ENCODE results near the gene CD200R1. TPM values are rescaled to one million over a fixed set of nuclear protein-coding genes. Genes with fewer than 3 reads are reported as not detected.
"Not testable (repeated sequence)": the region's sequence is repeated elsewhere in the genome, so short reads cannot be mapped to it uniquely, and the experiment has no call there.

CD200R1 gene
- total RNA-seq, 1 experiment from 2014 or later, result 0.20 TPM

- intact Hi-C loops (cut with micrococcal nuclease; ENCODE audit: unreplicated experiment), result no loop called here
- no peak for DNase-seq
- no TSS peak for BruUV-seq (replicated peaks)
- H3K27me3 ChIP-seq (ENCODE audit: insufficient read depth, low read depth), result no peaks in the 10 kb centered on the region
- no peaks in the 10 kb centered on the region for H3K4me1 ChIP-seq (replicated peaks; ENCODE audit: insufficient read depth)
- H3K4me2 ChIP-seq, result no peak overlapping the region
- POLR2A ChIA-PET (ENCODE audit: unreplicated experiment), result no interaction called here
- H2AFZ ChIP-seq, result no peak overlapping the region
- H3K27ac ChIP-seq, result no peak overlapping the region
- no peaks in the 10 kb centered on the region for H3K9me3 ChIP-seq (ENCODE audit: insufficient read depth, low read depth)
- no peaks in the 10 kb centered on the region for H4K20me1 ChIP-seq (ENCODE audit: insufficient read depth)
- no peak overlapping the region for H3K4me3 ChIP-seq
- no peaks in the 10 kb centered on the region for H3F3A ChIP-seq (ENCODE audit: insufficient read depth, low read depth)
- no peaks in the 10 kb centered on the region for H3K79me2 ChIP-seq (ENCODE audit: low read depth)
- no peak for TF ChIP-seq CTCF (conservative IDR thresholded peaks at IDR 0.05)
- no peak for TF ChIP-seq EZH2 (IDR thresholded peaks at IDR 0.05; ENCODE audit: low read depth)
- H3K36me3 ChIP-seq (ENCODE audit: low read depth), result no peaks in the 10 kb centered on the region
- no peaks in the 10 kb centered on the region for H3K9me2 ChIP-seq (ENCODE audit: insufficient read depth)
- CTCF ChIA-PET, result no interaction called here
These were observed 48.9 kb downstream of the CD200R1 start for GRCh38 chr3:112925969-112926368.

- H4K20me1 ChIP-seq (ENCODE audit: insufficient read depth), result no peaks in the 10 kb centered on the region
- H3K4me2 ChIP-seq, result no peak overlapping the region
- no peaks in the 10 kb centered on the region for H3K27me3 ChIP-seq (ENCODE audit: insufficient read depth, low read depth)
- no TSS peak for BruUV-seq (replicated peaks)
- no peak overlapping the region for H2AFZ ChIP-seq
- H3K79me2 ChIP-seq (ENCODE audit: low read depth), result no peaks in the 10 kb centered on the region
- no peak overlapping the region for H3K4me3 ChIP-seq
- H3K4me1 ChIP-seq (replicated peaks; ENCODE audit: insufficient read depth), result no peaks in the 10 kb centered on the region
- no peak overlapping the region for H3K27ac ChIP-seq
- TF ChIP-seq CTCF (conservative IDR thresholded peaks at IDR 0.05) (no peak), EZH2 (IDR thresholded peaks at IDR 0.05; ENCODE audit: low read depth) (no peak)
- POLR2A ChIA-PET (ENCODE audit: unreplicated experiment), result no interaction called here
- CTCF ChIA-PET, result no interaction called here
- H3K36me3 ChIP-seq (ENCODE audit: low read depth), result no peaks in the 10 kb centered on the region
- intact Hi-C loops (cut with micrococcal nuclease; ENCODE audit: unreplicated experiment), result no loop called here
- no peaks in the 10 kb centered on the region for H3K9me2 ChIP-seq (ENCODE audit: insufficient read depth)
- DNase-seq, result no peak
- H3F3A ChIP-seq (ENCODE audit: insufficient read depth, low read depth), result no peaks in the 10 kb centered on the region
- no peaks in the 10 kb centered on the region for H3K9me3 ChIP-seq (ENCODE audit: insufficient read depth, low read depth)
These were observed 49.3 kb downstream of the CD200R1 start for GRCh38 chr3:112925560-112925959.

- H3K27ac ChIP-seq; H3K9me2 ChIP-seq (ENCODE audit: insufficient read depth); intact Hi-C loops (cut with micrococcal nuclease; ENCODE audit: unreplicated experiment); H3K79me2 ChIP-seq (ENCODE audit: low read depth); DNase-seq; H3F3A ChIP-seq (ENCODE audit: insufficient read depth, low read depth); H4K20me1 ChIP-seq (ENCODE audit: insufficient read depth); H3K36me3 ChIP-seq (ENCODE audit: low read depth); H3K9me3 ChIP-seq (ENCODE audit: insufficient read depth, low read depth); H2AFZ ChIP-seq; H3K27me3 ChIP-seq (ENCODE audit: insufficient read depth, low read depth); H3K4me3 ChIP-seq; H3K4me2 ChIP-seq; H3K4me1 ChIP-seq (replicated peaks; ENCODE audit: insufficient read depth); BruUV-seq (replicated peaks); POLR2A ChIA-PET (ENCODE audit: unreplicated experiment): not testable (repeated sequence)
- CTCF ChIA-PET, result interaction anchor here (0.6 kb wide), 1 partner anchor 389 kb away, joined by 3 read pairs; no protein-coding TSS in a partner anchor
These were observed 55.4 kb downstream of the CD200R1 start for GRCh38 chr3:112919541-112919940.

GRCh38 chr3:112908252-112908651 is 66.7 kb downstream of the CD200R1 start:
- Histone ChIP-seq H3F3A (ENCODE audit: insufficient read depth, low read depth) (no peaks in the 10 kb centered on the region), H3K27me3 (ENCODE audit: insufficient read depth, low read depth) (no peaks in the 10 kb centered on the region), H3K9me2 (ENCODE audit: insufficient read depth) (no peaks in the 10 kb centered on the region), H4K20me1 (ENCODE audit: insufficient read depth) (no peaks in the 10 kb centered on the region), H3K36me3 (ENCODE audit: low read depth) (no peaks in the 10 kb centered on the region), H3K27ac (no peak overlapping the region), H3K79me2 (ENCODE audit: low read depth) (no peaks in the 10 kb centered on the region), H3K4me2 (no peak overlapping the region), H3K4me3 (no peak overlapping the region), H3K4me1 (replicated peaks; ENCODE audit: insufficient read depth) (no peaks in the 10 kb centered on the region), H3K9me3 (ENCODE audit: insufficient read depth, low read depth) (no peaks in the 10 kb centered on the region; the same call in 1 of the 2 replicates), H2AFZ (no peak overlapping the region)
- POLR2A ChIA-PET (ENCODE audit: unreplicated experiment), result no interaction called here
- no peak for DNase-seq
- intact Hi-C loops (cut with micrococcal nuclease; ENCODE audit: unreplicated experiment), result no loop called here
- TF ChIP-seq EZH2 (IDR thresholded peaks at IDR 0.05; ENCODE audit: low read depth), result no peak
- TF ChIP-seq CTCF (conservative IDR thresholded peaks at IDR 0.05), result no peak
- CTCF ChIA-PET, result interaction anchor here (0.5 kb wide), 1 partner anchor 111 kb away, joined by 6 read pairs; a partner anchor contains a TSS
- BruUV-seq (replicated peaks), result no TSS peak
